H1 (cell line): ENCODE results near the gene RIPK4. TPM values are rescaled to one million over a fixed set of nuclear protein-coding genes. Genes with fewer than 3 reads are reported as not detected.

ENCODE experiments used
- CTCF ChIA-PET: fragments of 300-600 bp; sonication (Branson Sonifier 250); formaldehyde crosslinking; loops from one replicate; lab custom pipeline; 2021; ENCODE audit not compliant: partially characterized antibody; lab: Charles Lee
- POLR2A ChIA-PET: fragments of 300-600 bp; sonication (Branson Sonifier 250); formaldehyde crosslinking; loops from one replicate; lab custom pipeline; 2021; ENCODE audit warnings: inconsistent platforms; ENCODE audit not compliant: partially characterized antibody; lab: Charles Lee
- DNase-seq, 2 experiments: peaks; one replicate each; pipeline versions ENCODE4 v3.0.0 to v3.0.0-alpha.2; 2010 to 2022; ENCODE audit warnings: low spot score in 2 of 2, low read depth in 1 of 2, mixed read lengths in 1 of 2
- FAIRE-seq: peaks from 2 replicates; lab custom pipeline; 2011; peaks lifted over from hg19 to GRCh38; lab: Jason Lieb, UNC
- H2AFZ ChIP-seq: 2 replicates; pipeline ENCODE4 v1.8.1; 2012; ENCODE audit warnings: low read length, inconsistent platforms
- H2AK5ac ChIP-seq: 2 replicates; pipeline ENCODE4 v1.6.1; 2013; ENCODE audit warnings: low read depth, low read length
- H2BK120ac ChIP-seq: replicated peaks from 2 replicates; pipeline ENCODE3; 2013; ENCODE audit warnings: low read depth, low read length, inconsistent platforms
- H2BK12ac ChIP-seq: 2 replicates; pipeline ENCODE4 v1.6.1; 2013; ENCODE audit warnings: low read depth, low read length
- H2BK15ac ChIP-seq: 2 replicates; pipeline ENCODE4 v1.6.1; 2013; ENCODE audit warnings: low read length
- H2BK20ac ChIP-seq: 2 replicates; pipeline ENCODE4 v1.6.1; 2013; ENCODE audit warnings: low read length
- H2BK5ac ChIP-seq: 2 replicates; pipeline ENCODE4 v1.6.1; 2013; ENCODE audit warnings: low read depth, low read length
- H3K14ac ChIP-seq: 2 replicates; pipeline ENCODE4 v1.6.1; 2013; ENCODE audit warnings: inconsistent platforms; ENCODE audit not compliant: insufficient read length
- H3K18ac ChIP-seq: 2 replicates; pipeline ENCODE4 v1.6.1; 2013; ENCODE audit warnings: low read length; ENCODE audit errors: extremely low read depth
- H3K23ac ChIP-seq: 2 replicates; pipeline ENCODE4 v1.6.1; 2013; ENCODE audit warnings: inconsistent platforms; ENCODE audit not compliant: insufficient read length
- H3K23me2 ChIP-seq: 2 replicates; pipeline ENCODE4 v1.6.1; 2013; ENCODE audit warnings: low read depth, low read length
- H3K27ac ChIP-seq: 2 replicates; pipeline ENCODE4 v1.6.1; 2011; ENCODE audit warnings: low read depth, low read length, inconsistent platforms
- H3K27me3 ChIP-seq, 4 experiments: replicated peaks in 1 of 4; 1 replicate in 1 of 4; 2 replicates in 3 of 4; pipeline versions ENCODE4 v1.6.1 to v1.8.1; 2011 to 2013; ENCODE audit warnings: low read length in 3 of 4, mild to moderate bottlenecking in 3 of 4, inconsistent platforms in 2 of 4, mixed read lengths in 2 of 4, moderate library complexity in 1 of 4; ENCODE audit not compliant: control insufficient read depth in 3 of 4, insufficient read depth in 3 of 4; ENCODE audit errors: extremely low read depth in 1 of 4
- H3K36me3 ChIP-seq, 4 experiments: 2 replicates each; pipeline versions ENCODE4 v1.6.1 to v1.8.1; 2011 to 2013; ENCODE audit warnings: mild to moderate bottlenecking in 4 of 4, low read length in 3 of 4, moderate library complexity in 2 of 4, control low read depth in 1 of 4, inconsistent platforms in 1 of 4; ENCODE audit not compliant: insufficient read depth in 4 of 4, control insufficient read depth in 2 of 4
- H3K4ac ChIP-seq: replicated peaks from 2 replicates; pipeline ENCODE3; 2013; ENCODE audit warnings: low read length, low read depth, mixed read lengths, inconsistent platforms; ENCODE audit not compliant: insufficient read length
- H3K4me1 ChIP-seq, 4 experiments: replicated peaks in 1 of 4; 1 replicate in 1 of 4; 2 replicates in 3 of 4; pipeline versions ENCODE4 v1.6.1 to v1.8.1; 2011 to 2013; ENCODE audit warnings: low read length in 3 of 4, inconsistent platforms in 2 of 4, mixed read lengths in 1 of 4; ENCODE audit not compliant: insufficient read depth in 4 of 4, control insufficient read depth in 3 of 4
- H3K4me2 ChIP-seq, 2 experiments: 2 replicates each; pipeline versions ENCODE4 v1.6.1 to v1.8.1; 2011 to 2013; ENCODE audit warnings: low read depth in 2 of 2, low read length in 2 of 2, control low read depth in 1 of 2, inconsistent platforms in 1 of 2, mild to moderate bottlenecking in 1 of 2; ENCODE audit not compliant: insufficient read depth in 1 of 2
- H3K4me3 ChIP-seq, 4 experiments: fragments of 200-600, 300-600 bp in 1 of 4; sonication (generic), shearing (Covaris generic), sonication (Bioruptor Twin) in 1 of 4; 2 replicates each; pipeline versions ENCODE4 v1.5.1 to v1.8.1; 2011 to 2016; ENCODE audit warnings: low read length in 4 of 4, low read depth in 3 of 4, control low read depth in 2 of 4, inconsistent platforms in 2 of 4, mild to moderate bottlenecking in 2 of 4, mixed read lengths in 1 of 4, moderate library complexity in 1 of 4; ENCODE audit not compliant: insufficient read depth in 2 of 4; ENCODE audit errors: extremely low read depth in 1 of 4
- H3K56ac ChIP-seq: replicated peaks from 2 replicates; pipeline ENCODE3; 2013; ENCODE audit warnings: low read depth, mild to moderate bottlenecking, mixed read lengths, low read length, inconsistent platforms; ENCODE audit not compliant: insufficient read length
- H3K79me1 ChIP-seq: 2 replicates; pipeline ENCODE4 v1.6.1; 2013; ENCODE audit warnings: low read depth, low read length, control low read depth
- H3K79me2 ChIP-seq, 2 experiments: 2 replicates each; pipeline versions ENCODE4 v1.6.1 to v1.8.1; 2012 to 2013; ENCODE audit warnings: low read length in 2 of 2, mild to moderate bottlenecking in 2 of 2, inconsistent platforms in 1 of 2; ENCODE audit not compliant: insufficient read depth in 2 of 2, control insufficient read depth in 1 of 2
- H3K9ac ChIP-seq, 4 experiments: replicated peaks in 1 of 4; 1 replicate in 1 of 4; 2 replicates in 3 of 4; pipeline versions ENCODE4 v1.6.1 to v1.8.1; 2011 to 2013; ENCODE audit warnings: low read depth in 3 of 4, low read length in 3 of 4, control low read depth in 2 of 4, mild to moderate bottlenecking in 2 of 4, moderate library complexity in 2 of 4, inconsistent platforms in 1 of 4; ENCODE audit errors: extremely low read depth in 1 of 4
- H3K9me3 ChIP-seq, 2 experiments: 2 replicates each; pipeline versions ENCODE4 v1.6.1 to v1.8.1; 2012 to 2013; ENCODE audit warnings: mild to moderate bottlenecking in 2 of 2, moderate library complexity in 2 of 2, control low read depth in 1 of 2, inconsistent platforms in 1 of 2, low read depth in 1 of 2, low read length in 1 of 2, mixed read lengths in 1 of 2; ENCODE audit not compliant: insufficient read depth in 2 of 2
- H4K20me1 ChIP-seq, 2 experiments: replicated peaks in 1 of 2; 2 replicates each; pipeline versions ENCODE3 to v1.8.1; 2011 to 2013; ENCODE audit warnings: inconsistent platforms in 2 of 2, low read length in 2 of 2, mild to moderate bottlenecking in 1 of 2; ENCODE audit not compliant: insufficient read depth in 2 of 2, control insufficient read depth in 1 of 2
- H4K5ac ChIP-seq: 2 replicates; pipeline ENCODE4 v1.6.1; 2013; ENCODE audit warnings: low read length, low read depth, mixed read lengths, inconsistent platforms; ENCODE audit not compliant: insufficient read length
- H4K8ac ChIP-seq: 2 replicates; pipeline ENCODE4 v1.8.0; 2013; ENCODE audit warnings: mild to moderate bottlenecking, moderate library complexity, low read length, inconsistent platforms; ENCODE audit not compliant: insufficient read depth; ENCODE audit errors: extremely low read depth
- H4K91ac ChIP-seq: replicated peaks from 2 replicates; pipeline ENCODE3; 2013; ENCODE audit warnings: low read length, mixed read lengths, inconsistent platforms; ENCODE audit not compliant: insufficient read length
- CHD2 ChIP-seq: IDR thresholded peaks from 2 replicates; pipeline ENCODE4 v1.6.1; 2012; ENCODE audit warnings: low read length, improper control_type of control experiment
- E2F6 ChIP-seq: IDR thresholded peaks from 2 replicates; pipeline ENCODE4 v1.6.1; 2012; ENCODE audit warnings: inconsistent platforms
- EP300 ChIP-seq, 2 experiments: IDR thresholded peaks; 1 replicate in 1 of 2; 2 replicates in 1 of 2; pipeline ENCODE4 v1.6.1; 2011 to 2012; ENCODE audit warnings: low read depth in 2 of 2, low read length in 2 of 2, mild to moderate bottlenecking in 2 of 2, borderline replicate concordance in 1 of 2, inconsistent platforms in 1 of 2, moderate library complexity in 1 of 2
- FOSL1 ChIP-seq: IDR thresholded peaks from 2 replicates; pipeline ENCODE4 v1.6.1; 2011; ENCODE audit warnings: mild to moderate bottlenecking, low read depth, low read length, moderate library complexity; ENCODE audit not compliant: insufficient read depth
- MAFK ChIP-seq: IDR thresholded peaks from 2 replicates; pipeline ENCODE4 v1.6.1; 2012; ENCODE audit warnings: low read depth, mild to moderate bottlenecking, improper control_type of control experiment, low read length
- POLR2A ChIP-seq, 2 experiments: IDR thresholded peaks; 1 replicate in 1 of 2; 2 replicates in 1 of 2; pipeline ENCODE4 v1.6.1; 2011; ENCODE audit warnings: low read depth in 2 of 2, low read length in 2 of 2, mild to moderate bottlenecking in 2 of 2; ENCODE audit errors: control extremely low read depth in 1 of 2
- POU5F1 ChIP-seq: IDR thresholded peaks from 2 replicates; pipeline ENCODE4 v1.6.1; 2011; ENCODE audit warnings: low read depth, mild to moderate bottlenecking, low read length, moderate library complexity
- ZNF274 ChIP-seq: IDR thresholded peaks from 2 replicates; pipeline ENCODE4 v1.7.0; 2012; ENCODE audit warnings: low read length, borderline replicate concordance; ENCODE audit errors: extremely low read depth
- WGBS, 2 experiments: shearing (Covaris generic) in 1 of 2; methylation state at CpG; one replicate each; pipeline versions ENCODE4 v1.1.6 to v1.1.7; 2013 to 2015; ENCODE audit warnings: low lambda C conversion rate in 2 of 2, mixed read lengths in 2 of 2, inconsistent platforms in 1 of 2, low coverage in 1 of 2, missing lambda C conversion rate in 1 of 2; ENCODE audit not compliant: insufficient replicate concordance in 2 of 2, insufficient coverage in 1 of 2, insufficient read length in 1 of 2; ENCODE audit errors: extremely low coverage in 1 of 2, missing lambda C conversion rate in 1 of 2; 5-methylcytosine and 5-hydroxymethylcytosine counted together
- long read RNA-seq, 2 experiments: library from RNA in 1 of 2; library from capped mRNA in 1 of 2; stranded (forward); transcript quantifications; one replicate each; pipeline ENCODE4 v2.0.0, GENCODE V29; 2021; ENCODE audit warnings: inconsistent platforms in 1 of 2
- polyA minus RNA-seq, 3 experiments: library from RNA; depleted of rRNA, polyadenylated mRNA; stranded (reverse); fragments of >200 nt; gene quantifications; 1 replicate in 2 of 3; 2 replicates in 1 of 3; pipeline ENCODE4 v1.2.3, GENCODE V29; 2011
- polyA plus RNA-seq, 7 experiments: library from polyadenylated mRNA; depleted of rRNA in 3 of 7; stranded (reverse) in 5 of 7; unstranded in 2 of 7; fragments of >200 nt in 5 of 7; fragments of 200-250 nt in 2 of 7; gene quantifications; 1 replicate in 5 of 7; 2 replicates in 1 of 7; 4 replicates in 1 of 7; pipeline versions ENCODE4 v1.2.1 to v1.2.3, GENCODE V29; 2011 to 2013; ENCODE audit warnings: missing spikeins in 2 of 7, mixed read lengths in 2 of 7
- total RNA-seq: library from RNA; stranded (reverse); fragmentation: NEBNext Ultra II Directional; extraction: Animal tissue kit (Norgen Biotek cat#: 25700); gene quantifications from 2 replicates; pipeline ENCODE4 v1.2.1, GENCODE V29; 2021

The RIPK4 gene
- total RNA-seq, result 4.5 and 5.6 TPM in 2 replicates
- 2.7 and 4.5 TPM in 2 replicates for polyA plus RNA-seq (2011; rRNA removed)
- 2.8 TPM for polyA plus RNA-seq (2011; cell fraction: cytosol; rRNA removed)
- 4.9 TPM for polyA plus RNA-seq (2011; cell fraction: nucleus; rRNA removed)
- 2.6 to 5.4 TPM (median 5.1 TPM) in 4 replicates for polyA plus RNA-seq (2012, experiment 1 of 2)
- 4.1 TPM for polyA plus RNA-seq (2012, experiment 2 of 2)
- 1.8 TPM for polyA plus RNA-seq (2013, experiment 1 of 2)
- polyA plus RNA-seq (2013, experiment 2 of 2), result 1.7 TPM
- polyA minus RNA-seq (2011; rRNA and poly(A)+ RNA removed), result 2.7 and 3.5 TPM in 2 replicates
- polyA minus RNA-seq (2011; cell fraction: cytosol; rRNA and poly(A)+ RNA removed), result 3.4 TPM
- polyA minus RNA-seq (2011; cell fraction: nucleus; rRNA and poly(A)+ RNA removed), result 3.7 TPM
- long read RNA-seq, experiment 1, partial matches to known transcripts, result 7 of 8 reads
- long read RNA-seq, experiment 1, other reads (novel, unspliced or antisense), result 0 of 8 reads
- long read RNA-seq, experiment 2, result 0 reads

- no peaks in the 10 kb centered on the region for H3K36me3 ChIP-seq
- no peak within 1 kb of the TSS for H2AK5ac ChIP-seq
- CTCF ChIA-PET, result interaction anchor here (1.4 to 9.1 kb wide), 4 partner anchors 7 to 154 kb away, joined by 4 to 71 read pairs (median 30); no protein-coding TSS in a partner anchor
- H3K4me2 ChIP-seq, result peak within 1 kb of the TSS; percentile 78 to 94
- peaks cover 21 to 40% (median 31%) of the 10 kb centered on the region in 4 experiments for H3K4me1 ChIP-seq
- H4K8ac ChIP-seq, result no peak within 1 kb of the TSS
- H3K18ac ChIP-seq, result peak within 1 kb of the TSS; percentile 28; the same call in 1 of the 2 replicates
- H3K4ac ChIP-seq, result no peak within 1 kb of the TSS
- H3K79me2 ChIP-seq, result peaks cover 0 to 20% of the 10 kb centered on the region in 2 experiments; a peak in 2 of 4 replicates
- WGBS, 2 experiments, result 2% methylated on average over 31 of the region's 53 CpGs; no CpG with 5 or more reads in 1 of the 2 experiments
- no peaks in the 10 kb centered on the region for H3K9me3 ChIP-seq
- peaks cover 33 to 93% (median 85%) of the 10 kb centered on the region in 4 experiments for H3K27me3 ChIP-seq
- no peak for FAIRE-seq
- H3K4me3 ChIP-seq, result peak within 1 kb of the TSS; percentile 37 to 73 (median 45)
- H3K27ac ChIP-seq, result no peak within 1 kb of the TSS
- no peak within 1 kb of the TSS for H4K5ac ChIP-seq
- no peaks in the 10 kb centered on the region for H3K79me1 ChIP-seq
- no peak within 1 kb of the TSS for H4K91ac ChIP-seq
- H2BK12ac ChIP-seq, result no peak within 1 kb of the TSS
- H3K23me2 ChIP-seq, result peaks cover 20% of the 10 kb centered on the region
- no peak within 1 kb of the TSS; the same call in 1 of the 2 replicates for H2BK5ac ChIP-seq
- H2AFZ ChIP-seq, result no peak within 1 kb of the TSS
- H3K9ac ChIP-seq, result peak within 1 kb of the TSS in 3 of 4 experiments; percentile 20 to 34 (median 24); a peak in 4 of 7 replicates
- peak; percentile 44 to 88 for DNase-seq
- peak within 1 kb of the TSS; percentile 86; the same call in 1 of the 2 replicates for H2BK20ac ChIP-seq
- H3K14ac ChIP-seq, result no peak within 1 kb of the TSS
- no peak within 1 kb of the TSS for H3K56ac ChIP-seq
- peak within 1 kb of the TSS; percentile 95; the same call in 1 of the 2 replicates for H2BK15ac ChIP-seq
- H4K20me1 ChIP-seq, result peaks cover 5 to 10% of the 10 kb centered on the region in 2 experiments
- H3K23ac ChIP-seq, result no peak within 1 kb of the TSS
- POLR2A ChIA-PET, result interaction anchor here (1.0 to 1.6 kb wide), 3 partner anchors 10 to 98 kb away, joined by 3 to 4 read pairs (median 3); no protein-coding TSS in a partner anchor
- no peak within 1 kb of the TSS for H2BK120ac ChIP-seq
- TF ChIP-seq ZNF274 (no peak), POU5F1 (no peak), FOSL1 (no peak), EP300 (IDR thresholded peaks at IDR 0.05; ENCODE audit: borderline replicate concordance in 1 of 2, low read depth in 2 of 2, low read length in 2 of 2) (no peak), E2F6 (peak; percentile 36; the same call in 1 of the 2 replicates), POLR2A (IDR thresholded peaks at IDR 0.05; ENCODE audit: control extremely low read depth in 1 of 2, low read depth in 2 of 2, low read length in 2 of 2) (peak in 1 of 2 experiments; percentile 67; a peak in 2 of 3 replicates), MAFK (no peak), CHD2 (no peak)
Observed at GRCh38 chr21:41766883-41767605, at the start of gene RIPK4. Gene RIPK4, minus strand, starts transcription at chr21:41767052. Its CDS starts 11 bp downstream, at chr21:41767041.
